ENCODE measurements around the gene CD81.

CD81 gene

DNA sequence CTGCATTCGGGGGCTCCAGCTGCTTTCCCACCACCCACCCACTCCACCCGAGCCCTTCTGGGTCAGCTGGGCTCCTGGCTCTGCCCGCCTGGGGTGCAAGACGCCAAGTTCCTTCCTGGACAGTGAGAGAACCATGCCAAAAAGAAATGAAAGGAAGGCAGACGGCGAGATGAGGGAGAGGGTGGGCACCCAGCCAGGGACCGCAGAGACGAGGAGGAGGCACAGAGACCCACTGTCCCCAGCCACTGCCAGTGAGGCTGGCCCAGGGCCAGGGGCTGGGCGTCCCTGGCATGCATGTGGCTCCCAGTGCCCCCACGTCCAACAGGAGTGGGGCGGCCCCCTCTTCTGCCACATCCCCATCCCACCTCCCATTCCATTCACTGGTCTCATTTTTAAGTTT is 10.8 kb upstream of the CD81 start:
- Histone ChIP-seq H3F3A (ENCODE audit: low read depth) (no peaks in the 10 kb centered on the region), H3K9ac (ENCODE audit: low read depth, low read length, poor library complexity, severe bottlenecking) (no peak overlapping the region), H2AFZ (ENCODE audit: low read length) (no peak overlapping the region), H3K9me3 (ENCODE audit: insufficient read depth, low read depth, low read length) (no peaks in the 10 kb centered on the region), H3K4me3 (ENCODE audit: low read length, poor library complexity, severe bottlenecking) (no peak overlapping the region), H3K36me3 (ENCODE audit: insufficient read depth, low read length) (no peaks in the 10 kb centered on the region), H3K27me3 (ENCODE audit: insufficient read depth, low read length, poor library complexity, severe bottlenecking) (no peaks in the 10 kb centered on the region), H4K20me1 (ENCODE audit: insufficient read depth, low read length, poor library complexity, severe bottlenecking) (no peaks in the 10 kb centered on the region), H3K4me2 (ENCODE audit: low read depth, low read length, poor library complexity, severe bottlenecking) (no peak overlapping the region), H3K79me2 (ENCODE audit: insufficient read depth, low read length) (no peaks in the 10 kb centered on the region), H3K9me2 (replicated peaks; ENCODE audit: low read depth, low read length) (no peaks in the 10 kb centered on the region), H3K4me1 (ENCODE audit: insufficient read depth, low read length, poor library complexity, severe bottlenecking) (no peaks in the 10 kb centered on the region)
- TF ChIP-seq, protein P1, sequence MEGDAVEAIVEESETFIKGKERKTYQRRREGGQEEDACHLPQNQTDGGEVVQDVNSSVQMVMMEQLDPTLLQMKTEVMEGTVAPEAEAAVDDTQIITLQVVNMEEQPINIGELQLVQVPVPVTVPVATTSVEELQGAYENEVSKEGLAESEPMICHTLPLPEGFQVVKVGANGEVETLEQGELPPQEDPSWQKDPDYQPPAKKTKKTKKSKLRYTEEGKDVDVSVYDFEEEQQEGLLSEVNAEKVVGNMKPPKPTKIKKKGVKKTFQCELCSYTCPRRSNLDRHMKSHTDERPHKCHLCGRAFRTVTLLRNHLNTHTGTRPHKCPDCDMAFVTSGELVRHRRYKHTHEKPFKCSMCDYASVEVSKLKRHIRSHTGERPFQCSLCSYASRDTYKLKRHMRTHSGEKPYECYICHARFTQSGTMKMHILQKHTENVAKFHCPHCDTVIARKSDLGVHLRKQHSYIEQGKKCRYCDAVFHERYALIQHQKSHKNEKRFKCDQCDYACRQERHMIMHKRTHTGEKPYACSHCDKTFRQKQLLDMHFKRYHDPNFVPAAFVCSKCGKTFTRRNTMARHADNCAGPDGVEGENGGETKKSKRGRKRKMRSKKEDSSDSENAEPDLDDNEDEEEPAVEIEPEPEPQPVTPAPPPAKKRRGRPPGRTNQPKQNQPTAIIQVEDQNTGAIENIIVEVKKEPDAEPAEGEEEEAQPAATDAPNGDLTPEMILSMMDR (conservative IDR thresholded peaks at IDR 0.05; ENCODE audit: low read length), result no peak
- no peak for TF ChIP-seq EZH2phosphoT487 (IDR thresholded peaks at IDR 0.05; ENCODE audit: borderline replicate concordance)

- H3K4me2 ChIP-seq (ENCODE audit: low read depth, low read length, poor library complexity, severe bottlenecking), result no peak overlapping the region
- no peaks in the 10 kb centered on the region for H3K9me2 ChIP-seq (replicated peaks; ENCODE audit: low read depth, low read length)
- no peak overlapping the region for H3K9ac ChIP-seq (ENCODE audit: low read depth, low read length, poor library complexity, severe bottlenecking)
Observed at GRCh38 chr11:2366733-2367132, 10.4 kb upstream of the CD81 start.

DNA sequence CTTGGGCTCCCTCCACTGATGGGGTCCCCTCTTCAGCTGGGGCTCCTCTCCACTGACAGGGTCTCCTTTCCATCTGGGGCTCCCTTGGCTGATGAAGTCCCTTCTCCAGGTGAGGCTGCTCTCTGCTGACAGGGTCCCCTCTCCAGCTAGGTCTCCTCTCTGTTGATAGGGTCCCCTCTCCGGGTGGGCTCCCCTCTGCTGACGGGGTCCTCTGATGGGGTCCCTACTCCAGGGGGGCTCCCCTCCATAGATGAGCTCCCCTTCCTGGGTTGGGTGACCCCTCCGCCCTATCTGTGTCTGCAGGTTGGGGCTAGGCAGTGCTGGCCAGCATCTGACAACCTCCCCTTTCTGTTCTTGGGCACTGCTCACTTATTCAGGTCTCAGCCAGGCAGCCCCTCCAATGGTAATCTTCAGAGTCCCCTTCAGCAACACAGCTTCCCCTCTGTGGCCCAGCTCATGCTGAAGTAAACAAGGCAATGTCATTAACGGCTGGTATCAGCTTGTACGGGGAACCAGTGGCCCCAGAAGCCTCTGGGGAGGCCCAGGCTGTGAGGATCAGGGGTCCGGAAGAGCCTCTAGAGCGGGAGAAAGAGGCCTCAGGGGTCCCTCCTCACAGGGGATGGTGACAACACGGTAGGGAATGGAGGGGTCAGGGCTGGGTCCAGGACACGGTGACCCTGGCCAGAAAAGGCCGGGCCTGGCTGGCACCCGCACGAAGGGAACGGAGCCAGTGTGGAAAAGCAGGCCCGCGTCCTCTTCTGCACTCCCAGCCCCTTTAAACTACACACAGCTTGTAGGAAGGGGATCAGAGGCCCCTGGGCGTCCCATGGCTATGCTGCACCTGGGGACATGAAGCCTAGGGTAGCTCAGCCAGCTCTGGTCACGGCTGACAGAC is 9.6 kb upstream of the CD81 start:
- no peaks in the 10 kb centered on the region for H3K9me3 ChIP-seq (ENCODE audit: insufficient read depth, low read depth, low read length)

More at GRCh38 chr11:2366733-2367132, 10.4 kb upstream of the CD81 start:
- Histone ChIP-seq H2AFZ (ENCODE audit: low read length) (no peak overlapping the region), H4K20me1 (ENCODE audit: insufficient read depth, low read length, poor library complexity, severe bottlenecking) (no peaks in the 10 kb centered on the region), H3K4me1 (ENCODE audit: insufficient read depth, low read length, poor library complexity, severe bottlenecking) (no peaks in the 10 kb centered on the region), H3K4me3 (ENCODE audit: low read length, poor library complexity, severe bottlenecking) (no peak overlapping the region), H3K9me3 (ENCODE audit: insufficient read depth, low read depth, low read length) (no peaks in the 10 kb centered on the region), H3F3A (ENCODE audit: low read depth) (no peaks in the 10 kb centered on the region), H3K27me3 (ENCODE audit: insufficient read depth, low read length, poor library complexity, severe bottlenecking) (no peaks in the 10 kb centered on the region), H3K79me2 (ENCODE audit: insufficient read depth, low read length) (no peaks in the 10 kb centered on the region), H3K36me3 (ENCODE audit: insufficient read depth, low read length) (no peaks in the 10 kb centered on the region)
- TF ChIP-seq, protein P1 (conservative IDR thresholded peaks at IDR 0.05; ENCODE audit: low read length), result no peak
- no peak for TF ChIP-seq EZH2phosphoT487 (IDR thresholded peaks at IDR 0.05; ENCODE audit: borderline replicate concordance)

More for the DNA sequence above, 9.6 kb upstream of the CD81 start:
- Histone ChIP-seq H3K4me1 (ENCODE audit: insufficient read depth, low read length, poor library complexity, severe bottlenecking) (no peaks in the 10 kb centered on the region), H2AFZ (ENCODE audit: low read length) (no peak overlapping the region), H3K36me3 (ENCODE audit: insufficient read depth, low read length) (no peaks in the 10 kb centered on the region), H3K9ac (ENCODE audit: low read depth, low read length, poor library complexity, severe bottlenecking) (no peak overlapping the region), H3F3A (ENCODE audit: low read depth) (no peaks in the 10 kb centered on the region), H3K27me3 (ENCODE audit: insufficient read depth, low read length, poor library complexity, severe bottlenecking) (no peaks in the 10 kb centered on the region), H4K20me1 (ENCODE audit: insufficient read depth, low read length, poor library complexity, severe bottlenecking) (no peaks in the 10 kb centered on the region), H3K4me2 (ENCODE audit: low read depth, low read length, poor library complexity, severe bottlenecking) (no peak overlapping the region), H3K4me3 (ENCODE audit: low read length, poor library complexity, severe bottlenecking) (no peak overlapping the region), H3K9me2 (replicated peaks; ENCODE audit: low read depth, low read length) (no peaks in the 10 kb centered on the region), H3K79me2 (ENCODE audit: insufficient read depth, low read length) (no peaks in the 10 kb centered on the region)
- no peak for TF ChIP-seq EZH2phosphoT487 (IDR thresholded peaks at IDR 0.05; ENCODE audit: borderline replicate concordance)
- TF ChIP-seq, protein P1 (conservative IDR thresholded peaks at IDR 0.05; ENCODE audit: low read length), result no peak

Measured in Loucy (cell line).